ENCODE measurements around the gene KRT3. TPM values are rescaled to one million over a fixed set of nuclear protein-coding genes. Genes with fewer than 3 reads are reported as not detected.

The KRT3 gene
- total RNA-seq, 1 experiment from 2014 or later = not detected

- H3K4me3 Mint-ChIP-seq = no peak overlapping the region
- H3K4me1 Mint-ChIP-seq = peaks cover 2% of the 10 kb centered on the region
- ChIA-PET CTCF (interaction anchor here (0.8 to 1.3 kb wide), 5 partner anchors 18 to 130 kb away, joined by 3 read pairs; no protein-coding TSS in a partner anchor), POLR2A (no interaction called here)
- no peaks in the 10 kb centered on the region for H3K36me3 Mint-ChIP-seq
- no peak overlapping the region for H3K27ac Mint-ChIP-seq
- ATAC-seq = no peak
- H3K9me3 Mint-ChIP-seq = peaks cover 3% of the 10 kb centered on the region
- TF ChIP-seq PRDM15 (CRISPR knock-in tag; IDR thresholded peaks at IDR 0.05) (no peak), ERG (CRISPR knock-in tag; IDR thresholded peaks at IDR 0.05) (no peak), JUN (CRISPR knock-in tag; IDR thresholded peaks at IDR 0.05) (no peak), ZNF219 (CRISPR knock-in tag; IDR thresholded peaks at IDR 0.05; ENCODE audit: borderline replicate concordance) (no peak)
- DNase-seq (ENCODE audit: low spot score) = no peak
- no peaks in the 10 kb centered on the region for H3K27me3 Mint-ChIP-seq (ENCODE audit: low read depth)
Measured at GRCh38 chr12:52821826-52822660, 26.1 kb upstream of the KRT3 start.

- Mint-ChIP-seq H3K27me3 (ENCODE audit: low read depth) (no peaks in the 10 kb centered on the region), H3K4me3 (no peak overlapping the region)
Measured at GRCh38 chr12:52821071-52821730, 25.3 kb upstream of the KRT3 start.

More at GRCh38 chr12:52821071-52821730, 25.3 kb upstream of the KRT3 start:
- Mint-ChIP-seq H3K4me1 (no peaks in the 10 kb centered on the region), H3K36me3 (no peaks in the 10 kb centered on the region), H3K9me3 (no peaks in the 10 kb centered on the region), H3K27ac (no peak overlapping the region; the same call in 1 of the 2 replicates)
- ChIA-PET CTCF (interaction anchor here (0.8 to 1.7 kb wide), 5 partner anchors 15 to 129 kb away, joined by 3 to 4 read pairs (median 3); no protein-coding TSS in a partner anchor), POLR2A (interaction anchor here (0.6 kb wide), 1 partner anchor 39 kb away, joined by 8 read pairs; no protein-coding TSS in a partner anchor)
- DNase-seq (ENCODE audit: low spot score) = no peak
- TF ChIP-seq NR1H2 (CRISPR knock-in tag; IDR thresholded peaks at IDR 0.05) (no peak), ZNF263 (CRISPR knock-in tag; IDR thresholded peaks at IDR 0.05; ENCODE audit: low read depth) (no peak), PREB (CRISPR knock-in tag; IDR thresholded peaks at IDR 0.05; ENCODE audit: borderline replicate concordance) (no peak), GABPB1 (CRISPR knock-in tag; IDR thresholded peaks at IDR 0.05) (no peak), MYBL2 (CRISPR knock-in tag; IDR thresholded peaks at IDR 0.05) (no peak), ZNF423 (CRISPR knock-in tag; IDR thresholded peaks at IDR 0.05) (no peak), ZNF232 (CRISPR knock-in tag; IDR thresholded peaks at IDR 0.05) (no peak), NFATC4 (CRISPR knock-in tag; IDR thresholded peaks at IDR 0.05) (no peak), CTCF (IDR thresholded peaks at IDR 0.05) (no peak), ZNF512 (CRISPR knock-in tag; IDR thresholded peaks at IDR 0.05; ENCODE audit: borderline replicate concordance) (no peak), HMGA2 (CRISPR knock-in tag; IDR thresholded peaks at IDR 0.05) (no peak), SMAD3 (CRISPR knock-in tag; IDR thresholded peaks at IDR 0.05; ENCODE audit: borderline replicate concordance) (no peak), ZNF396 (CRISPR knock-in tag; IDR thresholded peaks at IDR 0.05; ENCODE audit: borderline replicate concordance) (no peak), FOXJ3 (CRISPR knock-in tag; IDR thresholded peaks at IDR 0.05; ENCODE audit: borderline replicate concordance) (no peak), ATF2 (CRISPR knock-in tag; IDR thresholded peaks at IDR 0.05; ENCODE audit: borderline replicate concordance, low read depth) (no peak), ZBTB43 (CRISPR knock-in tag; IDR thresholded peaks at IDR 0.05) (no peak)
- no peak for ATAC-seq

All from WTC11 (cell line).